HepG2 (cell line): Measurements from ENCODE around the gene FAM149A. TPM values are rescaled to one million over a fixed set of nuclear protein-coding genes. Genes with fewer than 3 reads are reported as not detected.

Experiments used
- ARID2 ChIP-seq: sonication (generic); formaldehyde crosslinking; IDR thresholded peaks from 2 replicates; pipeline ENCODE4 v1.8.1; 2022; ENCODE audit warnings: mild to moderate bottlenecking, missing genetic modification reagents, borderline replicate concordance
- DR1 ChIP-seq: sonication (generic); formaldehyde crosslinking; IDR thresholded peaks from 2 replicates; pipeline ENCODE4 v1.8.0; 2021; ENCODE audit warnings: mild to moderate bottlenecking, missing genetic modification reagents, inconsistent platforms
- HNRNPLL ChIP-seq: fragments of 200-400 bp; formaldehyde crosslinking; IDR thresholded peaks from 2 replicates; pipeline ENCODE4 v1.6.1; 2017; ENCODE audit warnings: mild to moderate bottlenecking, low read depth, low read length; ENCODE audit not compliant: poor library complexity, severe bottlenecking
- KIAA2018 ChIP-seq: sonication (generic); formaldehyde crosslinking; IDR thresholded peaks from 2 replicates; pipeline ENCODE4 v1.5.0; 2020; ENCODE audit warnings: mild to moderate bottlenecking, missing genetic modification reagents, borderline replicate concordance
- KLF16 ChIP-seq, 2 experiments: sonication (generic) in 1 of 2; formaldehyde crosslinking in 1 of 2; IDR thresholded peaks; 2 replicates each; pipeline versions ENCODE4 v1.6.1 to v1.8.0; 2016 to 2023; ENCODE audit warnings: missing genetic modification reagents in 2 of 2, missing compliant biosample characterization in 1 of 2
- MTA1 ChIP-seq: sonication (generic); formaldehyde crosslinking; IDR thresholded peaks from 2 replicates; pipeline ENCODE4 v1.4.0; 2020; ENCODE audit warnings: missing genetic modification reagents, mild to moderate bottlenecking, borderline replicate concordance
- MXD4 ChIP-seq: IDR thresholded peaks from 2 replicates; pipeline ENCODE4 v1.6.1; 2016; ENCODE audit warnings: mild to moderate bottlenecking, missing biosample characterization, missing genetic modification reagents
- SYNCRIP ChIP-seq: fragments of 200-400 bp; formaldehyde crosslinking; IDR thresholded peaks from 2 replicates; pipeline ENCODE4 v1.6.1; 2018; ENCODE audit warnings: mild to moderate bottlenecking, low read depth, low read length; ENCODE audit not compliant: insufficient read depth
- ZBTB2 ChIP-seq: sonication (generic); formaldehyde crosslinking; IDR thresholded peaks from 2 replicates; pipeline ENCODE4 v1.8.0; 2022; ENCODE audit warnings: low read depth, missing genetic modification reagents
- ZNF34 ChIP-seq: sonication (generic); formaldehyde crosslinking; IDR thresholded peaks from 2 replicates; pipeline ENCODE4 v1.4.0; 2020; ENCODE audit warnings: mild to moderate bottlenecking, missing genetic modification reagents, borderline replicate concordance
- ZNF724P ChIP-seq: sonication (generic); formaldehyde crosslinking; IDR thresholded peaks from 2 replicates; pipeline ENCODE4 v1.8.0; 2022; ENCODE audit warnings: missing genetic modification reagents, borderline replicate concordance
- polyA plus RNA-seq, 8 experiments: library from polyadenylated mRNA; depleted of rRNA in 3 of 8; stranded (reverse) in 7 of 8; unstranded in 1 of 8; fragments of >200 nt; fragmentation: Illumina TruSeq in 4 of 8; extraction: Trizol in 4 of 8; gene quantifications; 2 replicates each; pipeline versions ENCODE4 v1.2.1 to v1.2.3, GENCODE V29; 2011 to 2016; ENCODE audit warnings: low read depth in 4 of 8, missing spikeins in 1 of 8, mixed read lengths in 1 of 8; ENCODE audit not compliant: insufficient read depth in 1 of 8
- total RNA-seq, 5 experiments: library from RNA; depleted of rRNA; stranded (reverse); fragments of >200 nt; fragmentation: Illumina TruSeq; extraction: Trizol; gene quantifications; 2 replicates each; pipeline ENCODE4 v1.2.3, GENCODE V29; 2016; ENCODE audit warnings: low read depth in 1 of 5

The FAM149A gene
- total and polyA plus RNA-seq, 2 of the 13 experiments (the other 11 are each of a cell fraction or from before 2014, with no cell fraction given): not detected

DNA sequence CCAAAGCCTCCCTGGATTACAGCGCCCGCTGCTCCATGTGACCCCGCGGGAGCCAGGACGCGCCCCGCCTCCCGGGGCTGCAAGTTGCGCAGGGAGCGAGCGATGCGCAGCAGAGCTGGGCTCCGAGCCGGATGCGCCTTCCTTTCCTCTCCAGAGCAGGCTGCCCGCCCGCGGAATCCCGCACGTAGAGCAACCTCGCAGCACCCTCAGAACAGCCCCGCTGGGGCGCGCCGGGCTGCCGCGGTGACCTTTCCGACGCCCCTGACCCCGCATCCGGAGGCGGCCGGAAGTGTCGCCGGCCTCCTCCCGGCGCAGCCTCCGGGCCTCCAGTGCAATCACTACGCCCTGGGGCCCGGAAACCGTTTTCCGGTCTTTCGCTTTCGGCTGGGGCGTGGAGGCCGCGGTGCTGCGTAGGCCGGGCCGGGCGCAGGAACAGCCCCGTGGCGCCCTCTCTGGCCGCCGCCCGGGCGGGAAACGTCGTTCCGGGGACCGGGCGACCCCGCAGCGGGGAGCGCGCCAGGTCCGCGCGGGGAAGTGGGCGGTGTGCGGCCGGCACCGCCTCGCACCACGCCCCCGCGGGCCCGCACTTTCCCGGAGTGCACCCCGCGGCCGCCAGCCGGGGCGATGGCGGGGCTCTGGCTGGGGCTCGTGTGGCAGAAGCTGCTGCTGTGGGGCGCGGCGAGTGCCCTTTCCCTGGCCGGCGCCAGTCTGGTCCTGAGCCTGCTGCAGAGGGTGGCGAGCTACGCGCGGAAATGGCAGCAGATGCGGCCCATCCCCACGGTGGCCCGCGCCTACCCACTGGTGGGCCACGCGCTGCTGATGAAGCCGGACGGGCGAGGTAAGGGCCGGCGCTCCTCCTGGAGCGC, 86.9 kb downstream of the FAM149A start, which contains the start of gene CYP4V2 (continued):
- TF ChIP-seq KIAA2018 (CRISPR knock-in tag) (no peak), ZBTB2 (CRISPR knock-in tag) (peak; percentile 98), SYNCRIP (no peak), KLF16 (CRISPR knock-in tag; IDR thresholded peaks at IDR 0.05) (peak in 1 of 2 experiments; percentile 77; a peak in 2 of 4 replicates), ZNF34 (CRISPR knock-in tag) (no peak), DR1 (CRISPR knock-in tag) (peak; percentile 52; the same call in 1 of the 2 replicates), ARID2 (CRISPR knock-in tag) (no peak), ZNF724P (0 out of 2 replicates have a peak, but pooled peaks have one; percentile 57), MXD4 (peak; percentile 61; the same call in 1 of the 2 replicates), MTA1 (peak; percentile 33; the same call in 1 of the 2 replicates), HNRNPLL (peak; percentile 92)
